CD4-positive, alpha-beta T cell treated with Interleukin-4 for 4 hours (primary cell): Measurements from ENCODE around the gene MRPL19.
"Not testable (repeated sequence)": the region's sequence is repeated elsewhere in the genome, so short reads cannot be mapped to it uniquely, and the experiment has no call there.

Experiments
- DNase-seq: peaks from one replicate; pipeline ENCODE4 v3.0.0-alpha.2; 2020

MRPL19 gene

DNA sequence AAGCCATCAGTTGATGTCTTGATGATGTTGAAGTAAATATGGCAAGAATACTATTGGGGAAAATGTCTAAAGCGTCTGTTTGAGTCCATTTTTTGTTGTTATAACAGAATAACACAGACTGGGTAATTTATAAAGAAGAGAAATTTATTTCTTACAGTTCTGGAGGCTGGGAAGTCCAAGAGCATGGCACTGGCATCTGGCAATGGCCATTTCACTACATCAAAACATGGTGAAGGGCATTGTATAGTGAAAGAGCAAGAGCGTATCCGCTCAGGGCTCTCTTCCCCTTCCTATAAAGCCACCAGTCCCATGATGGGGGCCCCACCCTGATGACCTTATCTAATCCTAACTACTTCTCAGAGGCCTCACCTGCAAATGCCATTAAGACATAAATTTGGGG is 29.6 kb upstream of the MRPL19 start:
- no peak for DNase-seq

DNA sequence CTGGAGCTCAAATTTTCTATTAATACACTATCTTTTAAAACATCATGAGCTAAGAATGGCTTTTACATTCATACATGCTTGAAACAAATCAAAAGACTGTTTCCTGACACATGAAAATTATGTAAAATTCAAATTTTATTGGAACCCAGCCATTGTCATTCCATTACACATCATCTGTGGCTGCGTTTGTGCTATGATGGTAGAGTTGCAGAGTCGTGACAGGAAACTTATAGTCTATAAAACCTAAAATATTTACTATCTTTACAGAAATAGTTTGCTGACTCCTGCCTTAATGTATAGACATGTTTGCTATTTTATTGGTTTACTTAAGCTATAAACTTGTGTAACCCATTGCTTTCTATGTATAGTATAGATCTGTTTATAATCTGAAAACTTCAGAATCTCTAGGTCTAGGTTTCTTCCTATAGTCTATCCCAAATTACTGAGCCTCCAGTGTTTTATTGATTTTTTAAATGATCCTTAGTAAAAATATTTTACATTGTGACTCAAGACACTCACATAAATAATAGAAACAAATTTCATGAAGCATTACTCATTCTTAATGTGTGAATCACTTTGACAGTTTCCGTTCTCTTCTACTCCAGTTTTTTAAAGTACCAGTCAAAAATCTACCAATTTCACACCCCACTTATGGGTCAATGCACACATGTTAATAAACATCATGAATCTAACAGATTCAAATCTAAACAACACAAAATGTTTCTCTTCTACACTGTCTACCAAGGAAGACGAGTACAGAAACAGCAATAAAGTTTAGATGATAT is 26.4 kb upstream of the MRPL19 start:
- DNase-seq, result no peak

DNA sequence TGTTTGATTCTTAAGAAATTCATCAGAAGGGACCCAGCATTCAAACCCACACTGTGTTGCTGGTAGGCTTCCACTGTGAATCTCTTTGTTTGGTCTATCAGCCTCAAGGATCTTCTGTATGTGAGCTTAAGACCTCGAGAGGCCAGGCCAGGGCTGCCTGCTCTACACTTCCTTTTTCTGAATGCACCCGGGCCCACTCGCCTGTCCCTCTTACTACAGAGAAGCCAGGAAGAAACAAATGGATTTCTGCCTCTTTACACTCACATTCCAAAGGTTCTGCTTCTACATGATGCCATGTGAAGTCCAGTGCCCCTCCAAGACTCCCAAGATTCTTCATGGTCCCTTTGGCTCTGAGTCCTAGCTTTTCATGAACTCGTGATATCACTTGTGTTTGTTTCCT is 25.4 kb upstream of the MRPL19 start:
- no peak for DNase-seq

DNA sequence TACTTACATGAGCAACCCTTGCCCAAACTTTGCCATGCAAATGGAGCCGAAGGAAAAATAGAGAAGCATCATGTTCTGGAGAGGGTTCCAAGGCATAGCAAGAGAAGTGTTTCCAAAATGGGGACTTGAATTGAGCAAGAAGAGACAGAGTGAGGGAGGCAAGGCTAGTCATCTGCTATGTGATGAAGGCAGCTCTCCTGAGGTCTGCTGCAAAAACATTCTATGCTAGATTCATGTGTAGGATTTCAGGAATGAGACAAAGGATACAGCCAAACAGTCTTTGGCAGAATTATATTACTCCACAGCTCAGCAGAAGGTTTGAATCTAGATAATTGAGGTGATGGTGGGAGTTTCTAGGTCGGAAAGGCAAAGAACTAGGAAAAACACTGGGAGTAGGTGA is 24.1 kb upstream of the MRPL19 start:
- DNase-seq, result no peak

DNA sequence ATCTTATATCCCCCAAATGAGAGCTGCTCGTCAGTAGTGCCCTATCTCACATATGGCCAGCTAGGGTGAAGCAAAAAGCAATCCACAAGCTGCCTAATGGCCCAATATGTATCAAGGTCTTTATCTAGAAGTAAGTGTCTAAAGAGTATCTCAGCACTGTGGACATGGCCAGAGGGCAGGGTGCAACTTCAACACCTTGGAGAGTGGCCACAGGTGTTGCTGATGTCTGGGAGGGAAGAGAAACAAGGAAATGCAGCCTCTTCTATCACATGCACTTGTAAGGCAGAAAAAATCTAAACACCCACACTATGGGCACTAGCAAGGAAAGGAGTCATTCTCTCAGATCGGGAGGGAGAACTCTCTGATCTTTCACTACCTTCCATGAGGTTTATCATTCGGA is 23.7 kb upstream of the MRPL19 start:
- DNase-seq, result no peak

DNA sequence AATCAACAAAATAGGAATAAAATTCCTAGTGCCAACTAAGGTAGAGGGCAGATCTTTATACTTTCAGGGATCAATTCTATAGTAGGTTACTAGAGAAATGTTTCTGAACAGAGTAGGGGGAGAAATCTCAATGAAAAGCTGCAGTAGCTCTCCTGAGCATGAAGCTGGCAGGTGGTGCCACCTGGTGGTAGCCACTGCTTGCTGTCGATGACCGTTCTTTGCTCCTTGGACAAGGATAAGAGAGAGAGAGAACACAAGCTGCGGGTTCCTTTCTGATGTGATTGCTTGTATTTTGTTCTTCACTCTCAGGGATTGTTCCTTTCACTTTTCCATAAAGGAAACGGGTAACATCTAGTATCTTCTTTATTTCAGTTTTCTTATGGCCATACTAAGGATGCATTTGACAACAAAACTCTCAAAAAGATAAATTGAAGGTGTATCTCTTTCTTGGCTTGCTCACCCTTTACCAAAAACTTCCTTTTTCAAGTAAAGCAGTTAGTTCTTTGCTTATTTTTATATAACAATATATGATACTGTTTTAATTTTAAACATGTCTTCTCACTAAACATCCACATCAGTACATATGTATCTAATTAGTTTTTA is 18.6 kb upstream of the MRPL19 start:
- peak; percentile 50 for DNase-seq

DNA sequence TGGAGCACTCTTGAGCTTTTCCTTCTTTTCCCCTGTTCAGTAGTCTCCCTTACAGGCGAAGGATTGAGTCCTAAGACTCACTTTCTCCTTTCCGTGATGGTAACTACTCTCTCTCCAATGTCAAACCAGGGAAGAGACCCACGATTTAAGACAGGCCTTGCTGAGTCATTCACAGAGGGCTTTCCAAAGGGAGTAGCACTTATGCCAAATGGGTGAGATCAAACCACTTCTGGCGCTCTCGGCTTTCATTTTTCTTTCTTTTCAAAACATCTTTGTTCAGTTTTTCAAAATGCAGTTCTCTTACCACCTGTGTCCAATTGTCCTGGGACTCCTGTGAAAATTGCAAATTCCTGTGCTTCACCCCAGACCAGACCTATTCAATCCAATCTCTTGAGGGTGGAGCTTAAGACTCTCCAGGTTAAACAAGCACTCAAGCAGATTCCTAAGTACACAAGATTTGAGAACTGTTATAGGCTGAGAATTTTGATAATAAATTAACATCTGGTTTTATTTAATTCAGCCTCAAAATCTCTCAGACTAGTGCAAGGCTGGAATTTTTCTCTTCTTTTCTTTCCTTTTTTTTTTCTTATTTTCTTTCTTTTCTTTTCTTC is 14.4 kb upstream of the MRPL19 start:
- no peak for DNase-seq

DNA sequence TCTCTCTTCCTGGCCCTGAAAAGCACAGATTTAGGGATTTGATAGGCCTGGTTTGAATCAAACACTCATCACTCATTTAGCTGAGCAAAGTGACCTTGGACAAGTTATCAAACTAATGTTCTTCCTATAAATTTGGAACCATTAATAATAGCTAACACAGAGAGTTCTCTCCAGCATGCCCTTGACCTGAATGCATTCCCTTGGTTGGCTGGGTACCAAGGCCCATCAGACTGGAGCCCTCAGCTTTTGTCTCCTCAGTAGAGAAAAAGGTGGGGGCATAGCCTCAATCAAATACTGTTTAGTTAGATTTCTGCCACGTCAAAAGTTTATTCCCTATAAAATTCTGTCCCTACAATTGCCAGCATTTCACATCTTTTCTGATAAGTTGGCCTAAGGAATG is 13.8 kb upstream of the MRPL19 start:
- DNase-seq, result no peak

DNA sequence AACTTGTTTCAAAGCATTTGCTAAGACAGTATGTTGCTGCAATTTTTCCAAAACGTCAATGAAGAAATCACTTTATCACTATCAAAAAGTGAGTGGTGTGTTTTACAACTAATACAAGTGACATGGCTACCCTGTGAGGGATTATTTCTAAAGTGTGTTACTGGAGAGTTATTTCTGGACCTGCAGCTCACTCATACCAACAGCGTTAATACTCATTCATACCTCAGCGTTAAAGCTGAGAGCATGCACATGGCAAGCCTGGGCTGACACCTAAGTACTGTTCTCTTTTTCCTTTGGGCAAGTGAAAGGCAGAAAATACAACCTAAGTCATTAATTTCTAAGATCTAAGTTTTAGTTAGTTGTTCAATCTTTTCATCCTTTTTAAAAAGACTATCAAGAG is 13.0 kb upstream of the MRPL19 start:
- DNase-seq, result no peak

DNA sequence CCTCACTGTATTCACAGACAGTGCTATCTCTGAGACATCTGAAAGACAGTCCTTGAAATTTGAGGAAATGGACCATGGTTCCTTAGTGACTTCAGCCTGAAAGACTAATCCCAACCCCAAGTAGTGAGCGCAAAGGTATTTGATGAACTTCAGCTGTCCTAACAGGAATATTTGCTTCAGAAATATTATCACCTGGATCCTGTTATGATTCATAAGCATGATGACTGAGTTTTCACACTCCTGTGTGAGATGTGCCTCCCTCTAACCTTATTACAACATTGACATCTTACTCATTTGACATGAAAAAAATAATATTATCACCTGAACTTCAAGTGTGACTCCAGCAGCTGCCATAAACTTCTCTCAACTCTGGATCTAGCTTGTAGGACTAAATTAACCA is 11.6 kb upstream of the MRPL19 start:
- no peak for DNase-seq

DNA sequence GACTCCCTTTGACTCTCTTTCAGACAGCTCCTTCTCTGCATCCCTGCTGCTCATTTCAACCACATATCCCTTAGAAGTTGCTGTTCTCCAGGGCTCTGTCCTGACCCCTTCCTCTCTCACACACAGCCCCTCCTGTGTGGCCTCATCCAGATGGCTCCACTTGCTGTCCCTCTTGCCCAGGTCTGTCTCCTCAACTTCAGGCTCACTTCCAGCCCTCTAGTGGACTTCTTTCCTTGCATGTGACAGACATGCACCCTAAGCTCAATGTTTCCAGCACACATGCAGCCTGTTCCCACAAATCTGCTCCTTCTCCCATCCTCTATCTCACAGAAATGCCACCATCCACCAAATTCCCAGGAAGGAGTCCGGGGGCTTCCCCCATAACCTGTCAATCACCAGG is 9.0 kb upstream of the MRPL19 start:
- DNase-seq, result no peak

DNA sequence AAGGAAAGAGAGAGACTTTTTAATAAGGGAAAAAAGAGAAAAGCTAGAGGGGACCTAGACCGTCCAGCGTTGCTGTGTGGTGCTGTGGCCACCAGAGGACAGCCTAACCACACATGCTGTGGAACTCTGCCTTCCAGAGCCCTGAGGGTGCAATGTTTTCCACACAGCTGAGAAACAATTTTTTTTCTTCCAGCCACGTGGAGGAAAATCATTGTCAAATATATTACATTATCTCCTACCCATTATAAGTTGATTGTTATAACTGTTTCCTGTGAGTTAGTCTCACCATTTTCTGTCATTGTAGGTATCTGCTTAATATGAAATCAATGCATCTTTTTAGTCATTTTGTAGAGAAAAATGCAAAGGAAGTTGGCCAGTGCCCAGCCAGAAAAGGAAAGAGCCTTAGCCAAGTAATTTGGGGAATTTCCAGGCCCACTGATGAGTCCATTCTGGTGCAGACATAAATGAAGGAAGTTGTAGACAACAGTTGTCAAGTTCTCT is 5.9 kb upstream of the MRPL19 start:
- peak; percentile 38 for DNase-seq

DNA sequence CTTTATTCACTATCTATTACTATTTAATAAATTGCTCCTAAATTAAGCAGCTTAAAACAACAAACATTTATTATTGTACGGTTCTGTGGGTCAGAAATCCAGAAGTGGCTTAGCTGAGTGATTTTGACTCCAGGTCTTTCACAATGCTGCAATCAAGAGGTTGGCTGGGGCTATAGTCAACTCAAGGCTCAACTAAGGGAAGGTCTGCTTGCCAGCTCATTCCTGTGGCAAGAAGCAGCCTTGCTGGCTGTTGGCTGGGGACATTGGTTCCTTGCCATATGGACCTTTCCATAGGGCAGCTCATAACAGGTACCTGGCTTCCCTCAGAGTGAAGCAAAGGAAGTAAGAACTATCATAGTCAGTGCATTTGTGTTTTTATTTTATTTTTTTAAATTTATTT is 5.0 kb upstream of the MRPL19 start:
- DNase-seq, result no peak

DNA sequence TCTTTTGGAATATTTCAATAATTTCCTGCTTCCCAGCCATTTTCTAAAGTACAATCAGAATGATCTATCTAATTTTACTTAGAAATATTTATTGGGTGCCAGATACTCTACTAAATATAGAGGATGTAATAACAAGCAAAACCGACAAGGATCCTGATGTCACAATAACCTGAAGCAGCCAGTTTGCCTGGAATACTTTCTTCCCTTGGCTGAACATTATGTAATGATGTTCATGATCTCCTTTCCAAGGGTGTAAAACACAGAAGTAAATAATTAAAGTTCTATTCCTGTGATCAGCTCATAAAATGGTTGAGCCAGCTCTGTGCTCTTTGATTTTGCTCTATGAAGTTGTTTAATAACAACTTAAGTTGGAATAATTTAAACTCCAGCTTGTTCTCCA is 2.6 kb upstream of the MRPL19 start:
- DNase-seq, result no peak

DNA sequence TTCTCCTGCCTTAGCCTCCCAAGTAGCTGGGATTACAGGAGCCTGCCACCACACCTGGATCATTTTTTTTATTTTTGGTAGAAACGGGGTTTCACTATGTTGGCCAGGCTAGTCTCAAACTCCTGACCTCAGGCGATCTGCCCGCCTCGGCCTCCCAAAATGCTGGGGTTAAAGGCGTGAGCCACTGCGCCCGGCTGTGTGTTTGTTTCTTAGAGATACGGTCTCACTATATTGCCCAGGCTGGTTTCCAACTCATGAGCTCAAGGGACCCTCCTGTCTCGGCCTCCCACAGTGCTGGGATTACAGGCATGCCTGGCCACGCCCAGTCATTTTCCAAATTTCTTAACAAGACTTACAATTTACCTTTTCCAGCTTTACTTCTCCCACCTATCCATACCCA is 940 bp upstream of the MRPL19 start:
- no peak for DNase-seq

DNA sequence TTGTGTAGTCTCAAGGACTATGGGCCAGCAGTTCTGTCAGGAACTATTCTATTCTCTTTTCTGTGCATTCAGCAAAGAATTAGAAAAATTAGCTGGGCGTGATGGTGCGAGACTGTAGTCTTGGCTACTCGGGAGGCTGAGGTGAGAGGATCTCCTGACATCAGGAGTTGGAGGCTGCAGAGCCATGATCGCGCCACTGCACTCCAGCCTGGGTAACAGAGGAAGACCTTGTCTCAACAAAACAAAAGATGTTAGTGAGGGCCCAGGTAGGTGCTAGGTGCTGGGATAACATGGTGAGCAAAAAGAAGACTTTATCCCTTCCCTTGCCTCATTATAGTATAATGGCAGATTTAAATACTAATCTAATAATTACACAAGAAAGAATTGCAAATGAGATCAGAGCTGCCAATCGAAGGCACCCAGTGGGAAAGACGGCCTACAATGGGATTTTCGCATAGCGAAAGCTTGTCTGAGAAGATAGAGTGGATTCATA is 447 bp upstream of the MRPL19 start:
- no peak for DNase-seq

DNA sequence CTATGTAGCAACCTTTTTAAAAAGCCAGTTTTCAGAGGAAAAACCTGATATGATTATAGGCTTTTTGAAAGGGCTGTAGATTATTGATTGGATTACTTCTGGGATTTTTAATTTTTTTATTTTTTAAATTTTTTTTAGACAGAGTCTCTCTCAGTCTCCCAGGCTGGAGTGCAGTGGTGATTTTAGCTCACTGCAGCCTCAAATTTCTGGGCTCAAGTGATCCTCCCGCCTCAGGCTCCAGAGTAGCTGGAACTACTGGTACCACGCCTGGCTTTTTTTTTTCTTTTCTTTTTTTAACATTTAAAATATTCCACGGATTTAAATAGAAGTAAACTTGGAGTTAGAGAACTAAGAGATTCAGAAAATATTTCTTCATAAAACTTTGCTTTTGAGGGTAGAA is 1.2 kb downstream of the MRPL19 start:
- DNase-seq, result no peak

DNA sequence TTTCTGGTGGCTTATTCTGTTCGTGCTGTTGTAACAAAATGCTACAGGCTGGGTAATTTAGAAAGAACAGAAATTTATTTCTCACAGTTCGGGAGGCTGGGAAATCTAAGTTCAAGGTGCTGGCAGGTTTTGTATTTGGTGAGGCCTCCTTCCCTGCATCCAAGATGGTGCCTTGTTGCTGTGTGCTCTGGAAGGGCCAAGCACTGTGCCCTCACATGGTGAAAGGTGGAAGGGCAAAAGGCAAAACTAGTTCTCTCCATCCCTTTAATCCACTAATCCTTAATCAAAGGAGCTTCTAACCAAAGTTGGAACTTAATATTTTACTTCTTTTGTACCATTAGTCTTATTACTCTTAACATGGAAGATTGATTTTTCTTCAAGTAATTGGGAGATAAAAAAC is 7.4 kb downstream of the MRPL19 start:
- DNase-seq, result no peak

DNA sequence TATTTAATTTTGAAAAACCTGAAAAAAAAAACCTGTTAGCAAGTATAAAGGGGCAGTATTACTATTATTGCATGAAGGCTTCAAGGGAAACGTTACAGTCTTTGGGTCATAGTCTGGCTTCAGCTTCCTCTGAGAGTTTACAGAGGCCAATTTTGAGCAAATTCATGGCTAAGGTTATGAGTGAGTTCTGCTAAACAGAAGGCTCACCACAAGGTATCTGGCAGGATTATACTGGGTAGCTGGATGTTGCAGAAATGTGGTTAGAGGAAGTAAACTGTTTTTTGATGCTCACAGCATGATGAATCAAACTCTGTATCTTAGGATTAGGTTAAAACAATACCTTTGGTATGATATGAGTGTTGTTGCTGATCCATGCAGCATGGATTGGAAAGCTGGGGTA is 9.3 kb downstream of the MRPL19 start:
- DNase-seq, result no peak

DNA sequence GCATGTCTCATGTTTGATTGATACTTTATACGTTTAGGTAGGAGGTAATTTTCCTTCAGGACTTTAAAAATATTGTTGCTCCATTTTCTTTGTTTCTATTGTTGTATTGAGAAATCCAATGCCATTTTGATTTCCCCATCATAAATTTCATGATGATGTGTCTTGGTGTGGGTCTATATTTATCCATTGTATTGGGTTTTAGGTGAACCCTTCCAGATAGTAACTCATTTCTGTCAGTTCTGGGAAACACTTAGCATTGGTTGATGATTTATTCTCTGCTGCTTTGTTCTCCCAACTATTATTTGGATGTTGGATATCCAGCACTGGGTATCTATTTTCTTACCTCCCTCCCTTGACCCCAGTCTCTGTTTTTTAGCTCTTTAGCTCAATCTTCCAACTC is 10.0 kb downstream of the MRPL19 start:
- DNase-seq, result no peak

DNA sequence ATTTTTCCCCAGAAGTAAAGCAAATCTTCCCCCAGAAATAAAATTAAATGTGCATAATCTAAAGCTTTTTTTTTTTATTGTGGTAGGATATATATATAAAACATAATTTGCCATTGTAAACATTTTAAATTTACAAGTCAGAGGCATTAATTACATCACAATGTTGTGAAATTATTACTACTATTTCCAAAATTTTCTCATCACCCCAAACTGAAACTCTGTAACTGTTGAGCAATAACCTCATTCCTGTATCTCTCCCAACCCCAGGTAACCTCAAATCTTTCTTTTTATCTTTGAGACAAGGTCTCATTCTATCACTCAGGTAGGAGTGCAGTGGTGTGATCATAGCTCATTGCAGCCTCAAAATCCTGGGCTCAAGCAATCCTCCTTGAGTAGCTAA is 11.2 kb downstream of the MRPL19 start:
- no peak for DNase-seq

DNA sequence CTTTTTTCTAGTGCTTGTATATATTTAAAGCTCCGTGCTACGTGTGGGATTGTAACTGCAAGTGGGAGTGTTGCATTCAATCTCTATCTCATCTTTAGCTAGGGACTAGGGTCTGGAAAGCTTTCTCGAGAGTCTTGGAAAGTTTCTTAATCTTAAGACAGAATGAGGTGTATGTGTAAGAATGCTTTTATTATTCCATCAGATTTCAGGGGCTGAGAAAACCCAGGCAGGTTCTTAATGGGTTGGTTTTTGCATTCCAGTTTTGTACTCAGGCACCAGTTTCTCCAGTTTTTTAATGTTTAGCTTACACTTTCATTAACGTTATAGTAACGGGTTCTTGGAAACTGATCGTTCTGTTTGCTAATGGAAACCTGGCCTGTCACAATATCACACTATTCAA is 20.3 kb downstream of the MRPL19 start:
- no peak for DNase-seq

DNA sequence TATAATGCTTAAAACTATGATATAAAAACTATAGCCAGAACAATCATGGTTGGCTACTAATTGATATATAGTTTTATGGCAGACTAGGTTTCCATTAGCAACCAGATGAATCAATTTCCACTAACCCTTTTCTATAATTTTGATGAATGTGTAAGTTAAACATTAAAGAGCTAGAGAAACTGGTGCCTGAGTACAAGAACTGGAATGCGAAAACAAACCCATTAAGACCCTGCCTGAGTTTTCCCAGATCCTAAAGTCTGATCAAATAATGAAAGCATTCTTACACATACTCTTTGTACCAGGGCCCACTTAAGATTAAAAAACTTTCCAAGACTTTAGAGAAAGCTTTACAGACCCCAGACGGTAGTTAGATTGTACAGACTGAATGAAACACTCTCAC is 21.3 kb downstream of the MRPL19 start:
- no peak for DNase-seq

DNA sequence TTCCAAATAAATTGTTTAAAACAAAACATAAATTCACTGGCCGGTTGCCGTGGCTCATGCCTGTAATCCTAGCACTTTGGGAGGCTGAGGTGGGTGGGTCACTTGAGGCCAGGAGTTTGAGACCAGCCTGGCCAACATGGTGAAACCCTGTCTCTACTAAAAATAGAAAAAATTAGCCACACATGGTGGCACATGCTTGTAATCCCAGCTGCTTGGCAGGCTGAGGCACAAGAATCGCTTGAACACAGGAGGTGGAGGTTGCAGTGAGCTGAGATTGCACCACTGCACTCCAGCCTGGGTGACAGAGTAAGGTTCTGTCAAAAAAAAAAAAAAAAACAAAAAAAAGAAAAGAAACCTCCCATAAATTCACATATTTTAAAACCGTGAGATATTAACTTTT is 28.8 kb downstream of the MRPL19 start:
- DNase-seq, result not testable (repeated sequence)
